Fibroblast of skin of right biceps (primary cell): ENCODE measurements around the gene PGM3.

Experiments
- DNase-seq: peaks from one replicate; pipeline ENCODE4 v3.0.0-alpha.2; 2013

PGM3 gene

DNA sequence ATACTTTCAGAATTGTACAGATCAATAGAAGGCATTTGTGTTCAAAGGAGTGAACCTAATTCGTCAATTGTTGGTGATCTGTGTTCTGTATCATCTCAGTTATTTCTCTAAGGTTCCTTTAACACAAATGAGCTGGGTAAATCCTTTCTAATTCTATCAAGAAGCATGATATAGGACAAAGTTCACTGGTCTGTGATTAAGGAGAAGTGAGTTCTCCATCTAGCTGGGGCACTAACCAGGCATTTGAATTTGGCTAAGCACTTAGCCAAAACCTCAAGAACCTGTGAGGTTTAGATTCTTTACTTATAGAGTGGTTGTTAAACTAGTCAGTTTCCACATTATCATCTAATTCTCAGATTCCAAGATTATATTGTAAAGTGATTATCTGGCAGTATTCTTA lies 75.3 kb downstream of the PGM3 start:
- no peak for DNase-seq
